Activated CD4-positive, alpha-beta T cell treated with anti-CD3 and anti-CD28 coated beads, Interleukin-2, amount 10 ng/mL, durations not matched to agents 7 days and 5 days (primary cell): ENCODE results near the gene HPF1. TPM values are rescaled to one million over a fixed set of nuclear protein-coding genes. Genes with fewer than 3 reads are reported as not detected.
A peak's percentile ranks its signal among the peaks of the same experiment; 100 is the strongest.

Experiments used
- CTCF ChIA-PET: fragments of 350-600 bp; sonication (Branson Sonifier 250); formaldehyde crosslinking; loops from one replicate; lab custom pipeline; 2021; ENCODE audit warnings: antibody characterized with exemption; lab: Charles Lee
- POLR2A ChIA-PET: fragments of 350-600 bp; sonication (Branson Sonifier 250); formaldehyde crosslinking; loops from one replicate; lab custom pipeline; 2021; ENCODE audit warnings: antibody characterized with exemption; lab: Charles Lee
- DNase-seq: peaks from one replicate; pipeline ENCODE4 v3.0.0-alpha.2; 2020
- H3K27ac Mint-ChIP-seq: one replicate; pipeline ENCODE4 v1.8.0; 2021; ENCODE audit warnings: mild to moderate bottlenecking, moderate library complexity, mixed read lengths
- H3K27me3 Mint-ChIP-seq: one replicate; pipeline ENCODE4 v1.8.0; 2021; ENCODE audit warnings: mixed read lengths
- H3K36me3 Mint-ChIP-seq: one replicate; pipeline ENCODE4 v1.8.0; 2021; ENCODE audit warnings: low read depth, mixed read lengths
- H3K4me1 Mint-ChIP-seq: one replicate; pipeline ENCODE4 v1.8.0; 2021; ENCODE audit warnings: mixed read lengths
- H3K4me3 Mint-ChIP-seq: one replicate; pipeline ENCODE4 v1.8.0; 2021; ENCODE audit warnings: mild to moderate bottlenecking, moderate library complexity, mixed read lengths
- H3K9me3 Mint-ChIP-seq: one replicate; pipeline ENCODE4 v1.8.0; 2021; ENCODE audit warnings: mixed read lengths
- total RNA-seq, 2 experiments: library from RNA; stranded (reverse); gene quantifications; one replicate each; pipeline ENCODE4 v1.2.3, GENCODE V29; 2021

HPF1 gene
- total RNA-seq, 2 experiments from 2014 or later = 19.8 to 23.3 TPM

DNA sequence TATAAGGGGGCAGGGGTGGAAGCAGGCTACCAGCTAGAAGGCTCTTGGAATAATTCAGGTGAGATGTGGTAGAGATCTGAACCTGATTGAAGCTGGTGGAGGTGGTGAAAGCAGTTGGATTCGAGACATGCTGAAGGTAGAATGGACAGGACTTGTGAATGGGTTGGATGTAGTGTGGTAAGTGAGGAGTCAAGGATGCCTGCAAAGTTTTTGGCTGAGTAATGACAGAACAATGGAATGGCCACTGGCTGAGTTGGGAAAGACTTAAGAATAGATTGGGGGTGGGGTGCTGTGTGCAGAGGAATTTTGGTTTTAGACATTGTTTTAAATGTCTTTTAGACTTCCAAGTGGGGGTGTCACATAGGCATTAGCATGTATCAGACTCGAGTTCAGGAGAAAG lies 33.5 kb downstream of the HPF1 start:
- Mint-ChIP-seq H3K9me3 (no peaks in the 10 kb centered on the region), H3K36me3 (peaks cover 13% of the 10 kb centered on the region), H3K27ac (no peak overlapping the region), H3K27me3 (no peaks in the 10 kb centered on the region), H3K4me1 (peaks cover 13% of the 10 kb centered on the region), H3K4me3 (no peak overlapping the region)
- no peak for DNase-seq
- CTCF ChIA-PET = interaction anchor here (1.2 kb wide), 1 partner anchor 11 kb away, joined by 4 read pairs; no protein-coding TSS in a partner anchor
- POLR2A ChIA-PET = no interaction called here

GRCh38 chr4:169723207-169723965 lies 34.4 kb downstream of the HPF1 start:
- ChIA-PET CTCF (interaction anchor here (0.7 to 1.2 kb wide), 2 partner anchors 10 to 19 kb away, joined by 3 to 4 read pairs; no protein-coding TSS in a partner anchor), POLR2A (no interaction called here)
- Mint-ChIP-seq H3K27me3 (no peaks in the 10 kb centered on the region), H3K36me3 (peaks cover 13% of the 10 kb centered on the region), H3K4me3 (no peak overlapping the region), H3K4me1 (peaks cover 13% of the 10 kb centered on the region), H3K9me3 (no peaks in the 10 kb centered on the region), H3K27ac (no peak overlapping the region)
- no peak for DNase-seq

DNA sequence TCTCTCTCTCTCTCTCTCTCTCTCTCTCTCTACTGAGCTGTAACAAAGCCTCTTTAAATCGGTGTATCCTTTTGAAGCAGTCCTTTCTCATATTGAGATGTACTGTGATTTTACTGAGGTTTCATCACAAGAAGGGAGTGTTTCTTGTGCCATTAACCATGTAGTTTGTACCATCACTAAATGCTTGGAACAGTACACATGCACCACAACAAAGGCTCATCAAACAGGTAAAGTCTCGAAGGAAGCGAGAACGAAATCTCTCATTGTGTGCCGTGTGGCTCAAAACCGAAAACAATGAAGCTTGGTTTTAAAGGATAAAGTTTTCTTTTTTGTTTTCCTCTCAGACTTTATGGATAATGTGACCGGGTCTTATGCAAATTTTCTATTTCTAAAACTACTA lies 37.2 kb downstream of the HPF1 start:
- Mint-ChIP-seq H3K36me3 (peaks cover 18% of the 10 kb centered on the region), H3K27ac (peak overlapping the region; percentile 42), H3K4me3 (no peak overlapping the region), H3K9me3 (no peaks in the 10 kb centered on the region), H3K27me3 (no peaks in the 10 kb centered on the region), H3K4me1 (peaks cover 11% of the 10 kb centered on the region)
- ChIA-PET CTCF (no interaction called here), POLR2A (no interaction called here)
- DNase-seq = no peak

DNA sequence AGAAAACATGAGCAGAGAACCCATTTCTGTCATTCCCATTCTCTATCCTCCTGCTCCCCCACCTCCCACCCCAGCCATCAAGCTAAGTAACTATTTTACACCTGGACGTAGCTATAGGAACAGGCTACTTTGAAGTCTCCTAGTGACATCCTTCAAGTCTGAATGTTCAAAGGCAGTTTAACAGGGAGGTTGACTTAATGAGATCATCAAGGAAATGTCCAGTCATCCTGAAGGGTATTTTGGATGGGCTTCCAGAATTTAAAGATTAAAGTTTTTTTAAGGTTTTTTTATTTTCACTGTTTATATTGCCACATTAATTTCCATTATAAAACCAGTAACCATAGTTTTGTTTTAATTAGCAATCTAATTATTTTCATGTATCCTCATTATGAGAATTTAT lies 41.1 kb downstream of the HPF1 start:
- H3K9me3 Mint-ChIP-seq = no peaks in the 10 kb centered on the region
- no peak overlapping the region for H3K4me3 Mint-ChIP-seq

GRCh38 chr4:169715826-169716225 lies 41.9 kb downstream of the HPF1 start:
- H3K27me3 Mint-ChIP-seq = no peaks in the 10 kb centered on the region
- no peak for DNase-seq
- H3K36me3 Mint-ChIP-seq = peaks cover 19% of the 10 kb centered on the region
- no peak overlapping the region for H3K27ac Mint-ChIP-seq
- ChIA-PET CTCF (no interaction called here), POLR2A (no interaction called here)
- H3K4me3 Mint-ChIP-seq = no peak overlapping the region
- no peaks in the 10 kb centered on the region for H3K9me3 Mint-ChIP-seq
- peaks cover 8% of the 10 kb centered on the region for H3K4me1 Mint-ChIP-seq

More for the DNA sequence above, 41.1 kb downstream of the HPF1 start:
- H3K27me3 Mint-ChIP-seq = no peaks in the 10 kb centered on the region
- no peak for DNase-seq
- peaks cover 22% of the 10 kb centered on the region for H3K36me3 Mint-ChIP-seq
- POLR2A ChIA-PET = no interaction called here
- CTCF ChIA-PET = no interaction called here
- peaks cover 11% of the 10 kb centered on the region for H3K4me1 Mint-ChIP-seq
- no peak overlapping the region for H3K27ac Mint-ChIP-seq

DNA sequence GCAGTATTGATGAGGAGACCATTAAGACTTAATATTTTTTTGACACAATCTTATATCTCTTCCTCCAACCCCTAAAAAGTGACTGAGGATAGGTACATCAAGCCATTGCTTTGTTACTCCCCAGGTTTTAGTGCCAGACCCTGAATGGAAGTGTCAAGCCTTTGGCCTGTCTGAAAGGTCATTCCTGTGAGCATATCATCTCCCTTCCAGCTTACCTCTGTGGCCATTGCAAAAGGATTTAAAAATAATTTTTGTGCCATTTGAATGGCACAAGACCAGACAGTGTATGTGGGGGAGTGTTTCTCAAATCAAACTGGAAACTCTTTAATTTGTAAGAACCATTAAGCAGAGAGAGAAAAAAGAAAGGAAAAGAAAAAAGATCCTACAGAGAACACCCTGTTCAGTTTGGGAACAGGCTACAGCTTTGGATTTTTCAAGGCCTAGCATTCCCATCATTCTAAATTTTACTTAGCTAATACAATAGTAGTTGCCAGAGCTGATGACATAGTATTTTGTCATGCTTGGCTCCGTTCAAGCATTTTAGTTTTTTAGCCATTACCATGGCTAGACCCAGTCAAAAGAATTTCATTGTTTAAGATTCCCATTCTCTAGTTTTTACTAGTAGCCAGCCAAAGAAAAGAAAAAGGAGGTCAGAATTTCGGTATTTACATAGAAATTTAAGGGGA lies 49.6 kb downstream of the HPF1 start:
- H3K27me3 Mint-ChIP-seq = no peaks in the 10 kb centered on the region
- no peak overlapping the region for H3K27ac Mint-ChIP-seq
- no peak for DNase-seq
- H3K36me3 Mint-ChIP-seq = peaks cover 2% of the 10 kb centered on the region
- H3K4me3 Mint-ChIP-seq = no peak overlapping the region
- ChIA-PET CTCF (no interaction called here), POLR2A (no interaction called here)
- no peaks in the 10 kb centered on the region for H3K4me1 Mint-ChIP-seq
- no peaks in the 10 kb centered on the region for H3K9me3 Mint-ChIP-seq

- Mint-ChIP-seq H3K36me3 (peaks cover 44% of the 10 kb centered on the region), H3K9me3 (no peaks in the 10 kb centered on the region)
- CTCF ChIA-PET = interaction anchor here (0.9 kb wide), 1 partner anchor 29 kb away, joined by 3 read pairs; no protein-coding TSS in a partner anchor
Measured at GRCh38 chr4:169698331-169698730, 59.4 kb downstream of the HPF1 start.

DNA sequence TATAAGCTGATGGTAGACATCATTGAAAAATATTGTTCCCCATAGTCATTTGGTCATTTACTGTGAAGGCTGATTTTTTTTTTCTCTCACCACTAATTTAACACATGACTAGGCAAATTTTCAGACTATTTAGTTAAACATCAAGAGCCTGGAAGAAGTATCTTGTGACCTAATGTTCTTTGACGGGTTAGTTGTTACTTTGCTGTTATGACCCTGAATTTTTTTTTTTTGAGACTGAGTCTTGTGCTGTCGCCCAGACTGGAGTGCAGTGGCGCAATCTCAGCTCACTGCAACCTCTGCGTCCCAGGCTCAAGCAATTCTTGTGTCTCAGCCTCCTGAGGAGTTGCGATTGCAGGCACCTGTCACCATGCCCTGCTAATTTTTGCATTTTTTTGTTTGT lies 67.0 kb downstream of the HPF1 start:
- H3K4me1 Mint-ChIP-seq = peaks cover 6% of the 10 kb centered on the region
- CTCF ChIA-PET = interaction anchor here (0.7 kb wide), 1 partner anchor 1250 kb away, joined by 4 read pairs; no protein-coding TSS in a partner anchor
- DNase-seq = no peak
- no peaks in the 10 kb centered on the region for H3K9me3 Mint-ChIP-seq
- H3K4me3 Mint-ChIP-seq = no peak overlapping the region
- H3K27ac Mint-ChIP-seq = no peak overlapping the region
- H3K36me3 Mint-ChIP-seq = peaks cover 28% of the 10 kb centered on the region
- H3K27me3 Mint-ChIP-seq = no peaks in the 10 kb centered on the region
- POLR2A ChIA-PET = no interaction called here

More at GRCh38 chr4:169698331-169698730, 59.4 kb downstream of the HPF1 start:
- no peaks in the 10 kb centered on the region for H3K4me1 Mint-ChIP-seq
- DNase-seq = no peak
- H3K27me3 Mint-ChIP-seq = no peaks in the 10 kb centered on the region
- H3K27ac Mint-ChIP-seq = no peak overlapping the region
- no peak overlapping the region for H3K4me3 Mint-ChIP-seq
- POLR2A ChIA-PET = no interaction called here

DNA sequence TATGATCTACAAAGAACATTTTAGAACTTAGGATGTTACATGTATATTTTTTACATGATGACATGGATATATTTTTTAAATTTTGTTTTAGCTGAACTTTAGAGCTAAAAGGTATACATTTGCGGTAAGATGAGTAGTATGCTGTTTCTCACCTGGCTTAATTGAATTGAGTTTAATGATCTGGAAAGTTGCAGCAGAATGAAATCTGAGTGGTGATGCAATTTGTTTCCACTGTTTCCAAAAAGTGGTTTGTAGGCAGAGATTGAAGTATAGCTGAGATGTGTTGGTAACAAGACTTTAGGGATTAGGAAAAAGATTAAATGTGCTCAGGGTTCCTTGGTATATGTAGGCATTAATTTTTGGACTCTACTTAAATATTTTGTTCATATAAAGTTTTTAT lies 68.1 kb downstream of the HPF1 start:
- DNase-seq = no peak
- ChIA-PET POLR2A (no interaction called here), CTCF (interaction anchor here (1.1 kb wide), 1 partner anchor 76 kb away, joined by 3 read pairs; no protein-coding TSS in a partner anchor)
- no peak overlapping the region for H3K4me3 Mint-ChIP-seq
- no peak overlapping the region for H3K27ac Mint-ChIP-seq
- H3K27me3 Mint-ChIP-seq = no peaks in the 10 kb centered on the region
- H3K4me1 Mint-ChIP-seq = peaks cover 6% of the 10 kb centered on the region
- H3K36me3 Mint-ChIP-seq = peaks cover 22% of the 10 kb centered on the region
- no peaks in the 10 kb centered on the region for H3K9me3 Mint-ChIP-seq

DNA sequence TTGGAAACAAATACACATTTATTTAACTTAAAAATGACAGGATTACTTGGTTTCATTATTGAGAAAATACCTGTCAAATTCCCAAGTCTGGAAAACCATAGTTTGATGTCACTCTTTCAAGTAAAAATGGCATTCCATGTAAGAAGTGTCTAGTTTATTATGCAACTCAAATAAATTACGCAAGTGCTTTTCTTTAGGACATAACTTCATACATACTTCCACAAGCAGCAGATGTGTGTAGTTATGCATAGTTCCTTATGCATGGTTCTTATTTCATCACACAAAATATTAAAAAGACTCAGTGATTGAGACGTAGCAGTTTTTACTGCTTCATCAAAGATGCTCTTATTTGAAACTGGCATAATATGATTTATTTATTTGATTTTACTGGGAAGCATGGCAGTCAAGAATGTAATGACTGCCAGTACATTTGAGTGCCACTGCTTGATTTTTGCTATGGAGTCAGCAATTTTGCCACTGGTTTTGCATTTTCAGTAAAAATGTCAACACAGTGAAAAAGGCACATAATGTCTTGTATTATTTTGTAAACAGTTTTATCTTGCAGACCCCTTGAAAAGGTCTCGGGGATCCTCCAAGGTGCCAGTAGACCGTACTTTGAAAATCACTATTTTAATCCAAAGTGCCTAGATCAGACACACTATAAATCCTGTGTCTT lies 75.2 kb downstream of the HPF1 start:
- no peak overlapping the region for H3K27ac Mint-ChIP-seq
- H3K4me1 Mint-ChIP-seq = no peaks in the 10 kb centered on the region

More for the DNA sequence above, 75.2 kb downstream of the HPF1 start:
- Mint-ChIP-seq H3K9me3 (no peaks in the 10 kb centered on the region), H3K36me3 (peaks cover 13% of the 10 kb centered on the region), H3K27me3 (no peaks in the 10 kb centered on the region), H3K4me3 (no peak overlapping the region)
- CTCF ChIA-PET = no interaction called here
- DNase-seq = no peak
- POLR2A ChIA-PET = no interaction called here
